Measurements from ENCODE around the gene KAZN.

The KAZN gene

DNA sequence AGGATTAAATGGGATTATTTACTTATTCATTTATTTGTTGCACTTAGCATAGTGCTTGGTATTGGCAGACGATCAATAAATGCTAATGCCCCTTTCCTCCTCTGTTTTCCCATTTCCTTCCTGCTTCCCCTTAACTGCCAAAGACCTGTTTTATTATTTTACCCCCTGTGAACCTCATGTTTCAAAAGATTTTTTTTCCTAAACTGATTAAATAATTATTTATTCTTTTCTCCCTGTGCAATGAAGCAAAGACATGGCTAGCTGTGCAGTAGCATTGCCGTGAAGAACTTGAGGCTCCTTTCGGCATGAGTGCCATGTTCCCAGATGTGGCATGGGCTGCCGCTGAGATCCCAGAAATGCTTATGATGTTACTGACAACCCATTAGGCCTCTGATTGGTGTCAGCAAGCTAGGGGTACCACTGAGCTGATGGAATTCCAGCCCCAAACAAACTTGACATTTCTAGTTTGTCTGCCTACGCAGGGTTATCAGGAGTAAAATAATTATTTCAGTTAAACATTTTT lies 288.6 kb downstream of the KAZN start:
- H3K4me3 ChIP-seq (ENCODE audit: low read length): no peak overlapping the region
- H3K4me1 ChIP-seq (ENCODE audit: control insufficient read depth, insufficient read depth, low read length): no peaks in the 10 kb centered on the region
- DNase-seq (ENCODE audit: low read depth): no peak
- H3K27me3 ChIP-seq (replicated peaks; ENCODE audit: control insufficient read depth, insufficient read depth, low read length): no peaks in the 10 kb centered on the region
- no peak overlapping the region for H3K9ac ChIP-seq (ENCODE audit: low read length)
- H3K9me3 ChIP-seq (ENCODE audit: control insufficient read depth, low read length): no peaks in the 10 kb centered on the region
- H3K36me3 ChIP-seq (ENCODE audit: control insufficient read depth, insufficient read depth, low read length, severe bottlenecking): no peaks in the 10 kb centered on the region

DNA sequence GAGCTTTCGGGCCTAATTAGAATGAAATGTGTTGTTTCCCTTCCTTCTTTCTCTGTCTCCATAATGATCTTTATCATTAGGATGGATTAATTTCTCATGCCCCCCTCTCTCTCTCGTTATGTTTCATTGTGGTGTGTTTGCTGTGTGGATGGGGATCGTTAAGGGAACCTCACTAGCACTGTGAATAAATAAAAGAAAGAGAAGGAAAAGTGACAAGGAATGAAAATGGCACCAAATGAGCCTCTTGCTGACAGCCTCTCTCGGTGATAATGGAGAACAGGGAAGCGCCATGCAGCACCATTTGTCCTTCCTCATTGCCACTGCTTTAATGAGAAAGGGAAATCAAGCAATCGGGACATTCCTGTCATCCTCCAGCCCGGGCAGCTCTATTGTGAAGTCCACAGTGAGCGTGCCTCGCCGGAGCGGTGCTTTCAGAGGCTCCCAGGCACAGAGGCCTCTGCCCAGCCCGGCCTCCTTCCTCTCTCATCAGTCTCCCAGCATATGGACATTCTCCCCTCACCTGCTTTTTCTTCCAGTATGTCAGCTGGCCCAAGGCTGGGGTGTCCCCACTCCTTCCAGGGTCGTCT lies 289.4 kb downstream of the KAZN start:
- Histone ChIP-seq H3K4me1 (ENCODE audit: control insufficient read depth, insufficient read depth, low read length) (no peaks in the 10 kb centered on the region), H3K9me3 (ENCODE audit: control insufficient read depth, low read length) (no peaks in the 10 kb centered on the region), H3K27me3 (replicated peaks; ENCODE audit: control insufficient read depth, insufficient read depth, low read length) (peaks cover 2% of the 10 kb centered on the region), H3K36me3 (ENCODE audit: control insufficient read depth, insufficient read depth, low read length, severe bottlenecking) (no peaks in the 10 kb centered on the region), H3K9ac (ENCODE audit: low read length) (no peak overlapping the region), H3K4me3 (ENCODE audit: low read length) (no peak overlapping the region)
- no peak for DNase-seq (ENCODE audit: low read depth)

DNA sequence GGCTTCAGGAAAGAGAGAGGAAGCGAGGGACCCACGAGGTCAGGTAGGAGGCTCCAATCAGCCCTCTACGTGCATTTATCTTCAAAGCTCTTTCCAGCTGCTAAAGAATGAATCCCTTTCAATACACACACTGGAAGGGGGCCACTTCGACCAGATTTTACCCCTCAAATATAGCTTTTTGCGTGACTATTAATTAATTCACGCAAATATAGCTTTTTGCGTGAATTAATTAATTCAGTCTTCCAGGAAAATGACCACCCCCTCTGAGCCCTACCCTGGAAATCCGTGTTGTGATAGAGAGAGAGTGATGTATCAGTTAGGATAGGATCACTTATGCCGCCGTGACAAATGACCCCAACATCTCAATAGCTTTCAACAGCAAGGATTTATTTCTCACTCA lies 289.9 kb downstream of the KAZN start:
- no peak overlapping the region for H3K9ac ChIP-seq (ENCODE audit: low read length)
- no peaks in the 10 kb centered on the region for H3K4me1 ChIP-seq (ENCODE audit: control insufficient read depth, insufficient read depth, low read length)
- H3K9me3 ChIP-seq (ENCODE audit: control insufficient read depth, low read length): no peaks in the 10 kb centered on the region
- H3K4me3 ChIP-seq (ENCODE audit: low read length): no peak overlapping the region
- DNase-seq (ENCODE audit: low read depth): no peak
- peaks cover 2% of the 10 kb centered on the region for H3K27me3 ChIP-seq (replicated peaks; ENCODE audit: control insufficient read depth, insufficient read depth, low read length)
- no peaks in the 10 kb centered on the region for H3K36me3 ChIP-seq (ENCODE audit: control insufficient read depth, insufficient read depth, low read length, severe bottlenecking)

DNA sequence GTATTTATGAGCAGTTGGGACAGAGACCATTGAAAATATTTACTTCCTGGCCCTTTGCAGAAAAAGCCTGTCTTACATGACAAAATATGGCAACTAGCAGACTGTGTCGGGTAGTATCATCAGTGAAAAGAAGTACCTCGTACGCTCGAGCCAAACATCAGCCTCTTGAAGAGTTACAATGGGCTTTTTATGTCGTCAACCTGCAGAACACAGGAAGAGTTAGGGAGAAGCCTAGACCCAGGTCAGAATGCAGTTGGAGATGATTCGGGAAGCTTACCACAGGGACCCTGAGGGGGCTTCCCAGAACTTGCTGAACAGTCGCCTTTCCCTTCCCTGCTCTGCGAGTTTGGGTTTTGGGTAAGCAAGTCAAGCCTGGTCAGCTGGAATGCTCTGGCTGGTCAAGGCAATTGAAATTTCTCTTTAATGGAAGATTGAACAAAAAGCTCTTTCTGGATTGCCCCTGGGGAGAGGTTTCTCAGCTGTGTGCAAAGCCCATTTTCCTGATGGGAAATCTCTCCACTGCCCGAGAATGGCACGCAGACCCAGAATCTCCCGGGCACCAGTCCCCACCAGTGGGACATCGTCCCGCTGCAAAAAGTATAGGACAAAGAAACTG lies 291.4 kb downstream of the KAZN start:
- peaks cover 5% of the 10 kb centered on the region for H3K4me1 ChIP-seq (ENCODE audit: control insufficient read depth, insufficient read depth, low read length)
- H3K4me3 ChIP-seq (ENCODE audit: low read length): no peak overlapping the region
- peaks cover 2% of the 10 kb centered on the region for H3K27me3 ChIP-seq (replicated peaks; ENCODE audit: control insufficient read depth, insufficient read depth, low read length)
- no peaks in the 10 kb centered on the region for H3K9me3 ChIP-seq (ENCODE audit: control insufficient read depth, low read length)
- H3K9ac ChIP-seq (ENCODE audit: low read length): no peak overlapping the region
- DNase-seq (ENCODE audit: low read depth): no peak
- no peaks in the 10 kb centered on the region for H3K36me3 ChIP-seq (ENCODE audit: control insufficient read depth, insufficient read depth, low read length, severe bottlenecking)

DNA sequence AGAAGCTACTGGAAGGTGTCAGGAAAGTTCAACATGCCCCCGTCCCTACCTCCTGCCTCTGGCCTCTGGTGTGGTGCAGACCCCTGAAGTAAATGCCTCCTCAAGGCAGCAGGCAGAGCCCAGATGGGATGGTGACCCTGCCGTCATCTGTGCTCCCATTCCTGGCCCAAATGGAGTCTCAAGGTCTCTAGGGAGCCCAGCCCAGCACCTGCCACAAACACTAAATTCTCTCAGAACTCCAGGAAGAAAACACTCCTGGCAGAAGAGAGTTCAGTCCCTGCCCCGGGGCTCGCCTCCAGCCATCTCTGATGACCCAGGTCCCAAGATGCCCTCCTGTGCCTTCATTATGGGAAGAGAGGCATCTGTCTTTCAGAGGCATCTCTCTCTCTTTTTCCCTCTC lies 293.5 kb downstream of the KAZN start:
- Histone ChIP-seq H3K27me3 (replicated peaks; ENCODE audit: control insufficient read depth, insufficient read depth, low read length) (peaks cover 2% of the 10 kb centered on the region), H3K9ac (ENCODE audit: low read length) (no peak overlapping the region), H3K36me3 (ENCODE audit: control insufficient read depth, insufficient read depth, low read length, severe bottlenecking) (no peaks in the 10 kb centered on the region), H3K4me3 (ENCODE audit: low read length) (no peak overlapping the region), H3K4me1 (ENCODE audit: control insufficient read depth, insufficient read depth, low read length) (peaks cover 14% of the 10 kb centered on the region), H3K9me3 (ENCODE audit: control insufficient read depth, low read length) (no peaks in the 10 kb centered on the region)
- no peak for DNase-seq (ENCODE audit: low read depth)

DNA sequence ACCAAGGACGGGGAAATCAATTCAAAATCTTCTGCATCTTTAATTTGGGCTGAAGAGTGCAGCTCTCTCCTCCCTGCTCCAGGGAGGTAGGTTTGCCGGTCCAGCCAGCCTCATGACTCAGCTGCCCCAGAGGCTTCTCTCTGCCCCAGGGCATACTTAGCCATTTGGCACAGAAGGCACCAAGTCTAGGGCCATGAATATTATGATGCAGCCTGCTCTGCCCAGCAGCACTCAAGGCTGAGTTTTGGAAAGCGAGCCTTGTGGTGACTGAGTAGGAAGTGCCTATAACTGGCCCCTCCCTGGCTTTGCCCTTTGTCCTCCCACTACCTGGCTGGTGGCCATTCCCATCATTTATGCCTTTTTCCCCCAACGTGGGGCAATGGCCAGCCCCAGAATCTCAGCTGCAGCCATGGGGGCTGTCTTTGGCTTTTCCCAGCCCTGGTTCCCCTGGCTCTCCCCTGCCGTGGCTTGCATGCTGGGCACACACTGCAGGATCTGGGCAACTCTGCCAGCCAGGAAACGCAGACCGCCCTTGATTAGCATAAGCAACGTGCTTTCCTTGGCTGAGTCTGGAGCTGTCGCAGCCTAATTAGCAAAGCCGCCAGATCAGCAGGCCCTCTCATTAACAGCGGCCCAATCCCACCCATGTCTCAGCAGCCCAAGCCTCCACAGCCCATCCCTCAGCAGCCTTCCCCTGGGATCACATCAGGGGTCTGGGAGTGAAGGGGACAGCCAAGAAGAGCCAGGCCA lies 296.5 kb downstream of the KAZN start:
- Histone ChIP-seq H3K36me3 (ENCODE audit: control insufficient read depth, insufficient read depth, low read length, severe bottlenecking) (no peaks in the 10 kb centered on the region), H3K9ac (ENCODE audit: low read length) (no peak overlapping the region), H3K4me3 (ENCODE audit: low read length) (no peak overlapping the region), H3K27me3 (replicated peaks; ENCODE audit: control insufficient read depth, insufficient read depth, low read length) (peaks cover 2% of the 10 kb centered on the region), H3K4me1 (ENCODE audit: control insufficient read depth, insufficient read depth, low read length) (peaks cover 14% of the 10 kb centered on the region), H3K9me3 (ENCODE audit: control insufficient read depth, low read length) (no peaks in the 10 kb centered on the region)
- peak; percentile 5 for DNase-seq (ENCODE audit: low read depth)

DNA sequence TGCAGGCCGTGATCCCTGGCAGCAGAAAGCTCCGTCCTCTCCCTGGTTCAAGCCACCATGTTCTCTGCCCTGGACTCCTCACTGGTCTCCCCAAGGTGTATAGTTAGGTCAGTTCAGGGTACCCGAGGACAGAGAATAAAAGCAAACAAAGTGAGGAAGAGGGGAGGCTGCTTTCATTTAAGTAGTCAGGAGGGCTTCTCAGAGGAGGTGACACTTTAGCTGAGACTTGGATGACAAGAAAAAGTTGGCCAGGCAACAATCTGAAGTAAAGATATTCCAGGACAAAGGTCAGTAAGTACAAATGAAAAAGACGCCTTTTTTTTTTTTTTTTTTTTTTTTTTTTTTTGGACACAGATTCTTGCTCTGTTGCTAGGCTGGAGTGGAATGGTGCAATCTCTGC lies 297.2 kb downstream of the KAZN start:
- H3K9me3 ChIP-seq (ENCODE audit: control insufficient read depth, low read length): no peaks in the 10 kb centered on the region
- peaks cover 2% of the 10 kb centered on the region for H3K27me3 ChIP-seq (replicated peaks; ENCODE audit: control insufficient read depth, insufficient read depth, low read length)
- no peak overlapping the region for H3K4me3 ChIP-seq (ENCODE audit: low read length)
- H3K36me3 ChIP-seq (ENCODE audit: control insufficient read depth, insufficient read depth, low read length, severe bottlenecking): no peaks in the 10 kb centered on the region
- no peak overlapping the region for H3K9ac ChIP-seq (ENCODE audit: low read length)
- no peak for DNase-seq (ENCODE audit: low read depth)
- peaks cover 14% of the 10 kb centered on the region for H3K4me1 ChIP-seq (ENCODE audit: control insufficient read depth, insufficient read depth, low read length)

DNA sequence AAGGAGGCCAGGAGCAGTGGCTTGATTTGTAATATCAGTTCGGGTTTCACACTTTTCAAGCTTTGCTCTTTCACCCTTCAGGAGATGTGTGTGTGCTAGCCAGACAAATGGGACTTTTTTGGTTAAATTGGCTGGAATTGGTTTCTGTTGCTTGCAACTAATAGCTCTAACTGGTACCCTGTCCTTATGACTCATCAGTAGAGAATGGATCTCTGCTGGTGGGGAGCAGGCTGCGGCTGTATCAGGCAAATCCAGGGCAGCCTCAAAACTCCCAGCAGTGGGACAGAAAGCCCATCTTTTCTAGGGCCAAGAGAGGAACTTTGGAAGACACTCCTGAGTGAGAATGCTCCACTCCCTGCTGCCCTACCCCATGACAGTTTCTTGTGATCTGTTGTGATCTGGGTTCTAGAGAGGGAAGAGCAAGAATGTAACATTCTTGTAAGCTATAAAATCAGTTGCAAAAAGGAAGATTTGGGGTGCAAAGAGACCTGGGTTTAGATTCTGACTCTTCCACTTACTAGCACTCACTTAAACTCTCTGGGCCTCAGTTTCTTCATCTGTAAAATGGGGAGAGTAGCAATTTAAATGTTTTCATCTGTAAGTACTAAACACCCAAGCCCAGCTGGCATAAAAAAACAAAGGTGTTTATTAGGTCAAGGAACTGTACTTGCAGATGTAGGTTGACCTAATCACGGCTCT lies 298.0 kb downstream of the KAZN start:
- no peak for DNase-seq (ENCODE audit: low read depth)
- no peaks in the 10 kb centered on the region for H3K36me3 ChIP-seq (ENCODE audit: control insufficient read depth, insufficient read depth, low read length, severe bottlenecking)
- H3K9ac ChIP-seq (ENCODE audit: low read length): no peak overlapping the region
- H3K4me3 ChIP-seq (ENCODE audit: low read length): no peak overlapping the region
- peaks cover 14% of the 10 kb centered on the region for H3K4me1 ChIP-seq (ENCODE audit: control insufficient read depth, insufficient read depth, low read length)
- no peaks in the 10 kb centered on the region for H3K9me3 ChIP-seq (ENCODE audit: control insufficient read depth, low read length)
- H3K27me3 ChIP-seq (replicated peaks; ENCODE audit: control insufficient read depth, insufficient read depth, low read length): peaks cover 2% of the 10 kb centered on the region

DNA sequence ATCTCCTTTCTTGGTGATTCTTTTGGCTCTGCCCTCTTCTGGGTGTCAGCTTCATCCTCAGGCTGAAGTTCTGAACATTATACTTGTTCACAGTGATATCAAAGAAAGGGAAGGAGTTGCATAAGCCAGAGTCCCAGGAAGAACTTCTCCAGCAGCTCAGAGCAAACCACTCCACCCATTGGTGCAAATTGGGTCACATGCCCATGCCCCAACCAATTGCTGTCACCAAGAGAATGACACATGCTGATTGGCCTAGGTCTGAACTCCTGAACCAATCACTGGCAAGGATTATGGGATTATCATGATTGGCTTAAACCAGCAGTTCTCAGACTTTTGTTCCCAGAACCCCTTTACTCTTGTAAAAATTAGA lies 298.6 kb downstream of the KAZN start:
- no peak for DNase-seq (ENCODE audit: low read depth)
- Histone ChIP-seq H3K9me3 (ENCODE audit: control insufficient read depth, low read length) (no peaks in the 10 kb centered on the region), H3K27me3 (replicated peaks; ENCODE audit: control insufficient read depth, insufficient read depth, low read length) (peaks cover 2% of the 10 kb centered on the region), H3K4me3 (ENCODE audit: low read length) (no peak overlapping the region), H3K4me1 (ENCODE audit: control insufficient read depth, insufficient read depth, low read length) (peaks cover 14% of the 10 kb centered on the region), H3K36me3 (ENCODE audit: control insufficient read depth, insufficient read depth, low read length, severe bottlenecking) (no peaks in the 10 kb centered on the region), H3K9ac (ENCODE audit: low read length) (no peak overlapping the region)

DNA sequence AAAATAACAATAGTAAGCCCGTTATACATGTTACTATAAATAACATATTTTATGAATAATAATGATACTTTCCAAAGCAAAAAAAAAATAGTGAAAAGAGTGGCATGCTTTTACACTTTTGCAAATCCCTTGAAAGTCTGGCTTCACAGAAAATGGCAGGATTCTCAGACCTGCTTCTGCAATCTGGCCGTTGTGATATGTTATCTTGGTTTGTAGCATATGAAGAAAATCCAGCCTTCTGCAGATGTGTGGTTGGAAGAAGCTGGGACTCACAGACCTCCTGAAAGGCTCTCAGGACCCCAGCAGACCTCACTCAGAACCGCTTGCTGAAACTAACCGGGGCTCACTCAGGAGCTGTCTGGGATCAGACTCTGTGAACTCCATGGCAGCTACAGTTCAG lies 299.1 kb downstream of the KAZN start:
- Histone ChIP-seq H3K9me3 (ENCODE audit: control insufficient read depth, low read length) (no peaks in the 10 kb centered on the region), H3K9ac (ENCODE audit: low read length) (no peak overlapping the region), H3K36me3 (ENCODE audit: control insufficient read depth, insufficient read depth, low read length, severe bottlenecking) (no peaks in the 10 kb centered on the region), H3K27me3 (replicated peaks; ENCODE audit: control insufficient read depth, insufficient read depth, low read length) (peaks cover 2% of the 10 kb centered on the region), H3K4me1 (ENCODE audit: control insufficient read depth, insufficient read depth, low read length) (peaks cover 14% of the 10 kb centered on the region), H3K4me3 (ENCODE audit: low read length) (no peak overlapping the region)
- DNase-seq (ENCODE audit: low read depth): no peak

DNA sequence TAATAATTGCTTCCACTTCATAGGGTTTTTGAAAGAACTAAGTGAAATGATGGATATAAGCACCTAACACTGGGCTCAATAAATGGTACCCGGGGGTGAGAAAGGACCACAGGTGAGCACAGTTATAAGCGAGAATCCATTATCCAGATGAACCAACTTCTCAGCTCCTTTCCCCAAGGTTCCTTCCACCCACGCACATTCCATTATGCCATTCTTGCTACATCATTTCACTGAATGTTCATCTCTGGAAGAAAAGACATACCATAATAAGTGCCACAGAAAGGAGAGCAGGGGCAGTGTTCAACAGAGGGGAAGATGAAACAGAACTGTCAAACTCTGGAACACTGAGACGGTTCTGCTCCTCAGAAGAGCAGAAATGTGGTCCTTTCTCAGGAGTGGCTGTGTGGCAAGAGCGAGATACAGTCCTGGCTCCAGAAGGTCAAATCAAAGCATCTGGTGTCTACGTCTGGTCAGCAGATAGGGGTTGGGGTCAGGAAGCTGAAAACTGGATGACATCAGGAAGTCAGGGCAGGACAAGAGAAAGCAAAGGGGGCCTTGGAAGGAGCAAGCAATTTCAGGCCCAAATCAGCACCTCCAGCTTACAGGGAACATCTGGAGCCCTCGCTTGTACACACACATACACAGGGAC lies 299.6 kb downstream of the KAZN start:
- Histone ChIP-seq H3K27me3 (replicated peaks; ENCODE audit: control insufficient read depth, insufficient read depth, low read length) (no peaks in the 10 kb centered on the region), H3K9me3 (ENCODE audit: control insufficient read depth, low read length) (no peaks in the 10 kb centered on the region), H3K36me3 (ENCODE audit: control insufficient read depth, insufficient read depth, low read length, severe bottlenecking) (no peaks in the 10 kb centered on the region), H3K9ac (ENCODE audit: low read length) (no peak overlapping the region), H3K4me3 (ENCODE audit: low read length) (no peak overlapping the region), H3K4me1 (ENCODE audit: control insufficient read depth, insufficient read depth, low read length) (peaks cover 14% of the 10 kb centered on the region)
- DNase-seq (ENCODE audit: low read depth): peak; percentile 43

Data from adipocyte (in vitro differentiated cells).